HG03565 (cell line): ENCODE measurements around the gene HES2.
"Not testable (repeated sequence)": the region's sequence is repeated elsewhere in the genome, so short reads cannot be mapped to it uniquely, and the experiment has no call there.

Experiments
- ATAC-seq: cut with Tn5 transposase; IDR thresholded peaks from one replicate; pipeline ENCODE4 v1.9.1; 2021; ENCODE audit warnings: mild to moderate bottlenecking, moderate library complexity; ENCODE audit not compliant: unreplicated experiment

Gene HES2

GRCh38 chr1:6391951-6392808 is 27.5 kb downstream of the HES2 start:
- no peak for ATAC-seq

- no peak for ATAC-seq
These were observed 29.7 kb downstream of the HES2 start for GRCh38 chr1:6389971-6390370.

GRCh38 chr1:6386371-6386949 is 33.3 kb downstream of the HES2 start:
- ATAC-seq: no peak

- no peak for ATAC-seq
These were observed 34.1 kb downstream of the HES2 start for GRCh38 chr1:6385488-6386191.

GRCh38 chr1:6384962-6385361 is 34.8 kb downstream of the HES2 start:
- no peak for ATAC-seq

- ATAC-seq: no peak
These were observed 35.6 kb downstream of the HES2 start for GRCh38 chr1:6384135-6384534.

GRCh38 chr1:6380037-6380436 is 39.7 kb downstream of the HES2 start:
- ATAC-seq: no peak

- no peak for ATAC-seq
These were observed 41.5 kb downstream of the HES2 start for GRCh38 chr1:6378096-6378746.

- ATAC-seq: no peak
These were observed 45.6 kb downstream of the HES2 start for GRCh38 chr1:6373961-6374720.

- not testable (repeated sequence) for ATAC-seq
These were observed 47.5 kb downstream of the HES2 start for GRCh38 chr1:6372236-6372635.

GRCh38 chr1:6370006-6370405 is 49.7 kb downstream of the HES2 start:
- ATAC-seq: no peak

GRCh38 chr1:6367381-6368012 is 52.2 kb downstream of the HES2 start:
- no peak for ATAC-seq

- ATAC-seq: no peak
These were observed 54.7 kb downstream of the HES2 start for GRCh38 chr1:6365047-6365446.

GRCh38 chr1:6363085-6363884 is 56.4 kb downstream of the HES2 start:
- not testable (repeated sequence) for ATAC-seq
